Endothelial cell of umbilical vein (primary cell): Measurements from ENCODE around the gene TMEM121B. TPM values are rescaled to one million over a fixed set of nuclear protein-coding genes. Genes with fewer than 3 reads are reported as not detected.

ENCODE experiments used
- BruUV-seq: library from RNA; stranded (reverse); fragments of 400-500 nt; replicated peaks from 2 replicates; lab custom pipeline; 2021; lab: Mats Ljungman, UMichigan
- CTCF ChIA-PET: fragments of 300-600, 350-600 bp; sonication (Branson Sonifier 250); formaldehyde crosslinking; loops from one replicate; lab custom pipeline; 2021; ENCODE audit warnings: antibody characterized with exemption, inconsistent platforms; lab: Charles Lee
- POLR2A ChIA-PET: fragments of 300-600, 350-600 bp; sonication (Branson Sonifier 250); formaldehyde crosslinking; loops from one replicate; lab custom pipeline; 2021; ENCODE audit warnings: antibody characterized with exemption, inconsistent platforms; lab: Charles Lee
- DNase-seq: peaks from one replicate; pipeline ENCODE4 v3.0.0-alpha.2; 2011; ENCODE audit warnings: low read depth, low spot score
- FAIRE-seq: peaks from 2 replicates; lab custom pipeline; 2011; peaks lifted over from hg19 to GRCh38; lab: Jason Lieb, UNC
- H2AFZ ChIP-seq: 2 replicates; pipeline ENCODE4 v1.6.0; 2012; ENCODE audit warnings: low read depth, low read length, control low read depth, inconsistent platforms
- H3K27ac ChIP-seq: 2 replicates; pipeline ENCODE4 v1.5.1; 2011; ENCODE audit warnings: low read depth, mild to moderate bottlenecking, control low read depth, low read length, moderate library complexity; ENCODE audit not compliant: insufficient read depth
- H3K27me3 ChIP-seq, 2 experiments: 2 replicates each; pipeline versions ENCODE4 v1.6.0 to v1.6.1; 2011; ENCODE audit warnings: low read length in 2 of 2, mixed read lengths in 1 of 2; ENCODE audit not compliant: control insufficient read depth in 2 of 2, insufficient read depth in 2 of 2
- H3K36me3 ChIP-seq, 2 experiments: 2 replicates in 1 of 2; 3 replicates in 1 of 2; pipeline ENCODE4 v1.5.1; 2011; ENCODE audit warnings: low read length in 2 of 2, mild to moderate bottlenecking in 1 of 2, moderate library complexity in 1 of 2; ENCODE audit not compliant: control insufficient read depth in 2 of 2, insufficient read depth in 2 of 2; ENCODE audit errors: extremely low read depth in 1 of 2
- H3K4me1 ChIP-seq: 3 replicates; pipeline ENCODE4 v1.5.1; 2011; ENCODE audit warnings: mild to moderate bottlenecking, low read length; ENCODE audit not compliant: control insufficient read depth, insufficient read depth; ENCODE audit errors: extremely low read depth
- H3K4me2 ChIP-seq: 2 replicates; pipeline ENCODE4 v1.6.1; 2011; ENCODE audit warnings: low read length, control low read depth, mixed read lengths; ENCODE audit not compliant: insufficient read depth
- H3K4me3 ChIP-seq, 3 experiments: fragments of 200-600 bp in 1 of 3; sonication (generic), shearing (Covaris generic) in 1 of 3; replicated peaks in 1 of 3; 2 replicates each; pipeline ENCODE4 v1.5.1; 2011 to 2016; ENCODE audit warnings: control low read depth in 3 of 3, low read length in 3 of 3, mild to moderate bottlenecking in 2 of 3, inconsistent platforms in 1 of 3, low read depth in 1 of 3, moderate library complexity in 1 of 3; ENCODE audit not compliant: insufficient read depth in 1 of 3
- H3K79me2 ChIP-seq: 2 replicates; pipeline ENCODE4 v1.6.0; 2012; ENCODE audit warnings: low read length, inconsistent platforms; ENCODE audit not compliant: control insufficient read depth, insufficient read depth
- H3K9ac ChIP-seq: replicated peaks from 2 replicates; pipeline ENCODE3; 2011; ENCODE audit warnings: low read length, control low read depth; ENCODE audit not compliant: insufficient read depth; ENCODE audit errors: extremely low read depth
- H3K9me1 ChIP-seq: replicated peaks from 3 replicates; pipeline ENCODE4 v1.6.0; 2011; ENCODE audit warnings: mild to moderate bottlenecking, low read length; ENCODE audit not compliant: control insufficient read depth, insufficient read depth; ENCODE audit errors: extremely low read depth
- H3K9me3 ChIP-seq: replicated peaks from 2 replicates; pipeline ENCODE4 v1.5.1; 2012; ENCODE audit warnings: low read length, inconsistent platforms; ENCODE audit not compliant: control insufficient read depth, insufficient read depth
- H4K20me1 ChIP-seq: replicated peaks from 2 replicates; pipeline ENCODE3; 2011; ENCODE audit warnings: mild to moderate bottlenecking, low read length; ENCODE audit not compliant: control insufficient read depth, insufficient read depth; ENCODE audit errors: extremely low read depth
- EZH2 ChIP-seq: IDR thresholded peaks from 2 replicates; pipeline ENCODE4 v1.6.1; 2012; ENCODE audit warnings: borderline replicate concordance, low read depth, mild to moderate bottlenecking, moderate library complexity, low read length, inconsistent platforms; ENCODE audit not compliant: severe bottlenecking
- FOS ChIP-seq: IDR thresholded peaks from 2 replicates; pipeline ENCODE4 v1.6.1; 2011; ENCODE audit warnings: mild to moderate bottlenecking, low read length, moderate library complexity, borderline replicate concordance; ENCODE audit not compliant: insufficient read depth
- GATA2 ChIP-seq: IDR thresholded peaks from 2 replicates; pipeline ENCODE4 v1.7.0; 2011; ENCODE audit warnings: low read depth, mild to moderate bottlenecking, moderate library complexity, mixed read lengths, low read length; ENCODE audit not compliant: insufficient read length, insufficient read depth
- JUN ChIP-seq: IDR thresholded peaks from 2 replicates; pipeline ENCODE4 v1.6.1; 2011; ENCODE audit warnings: borderline replicate concordance, low read depth; ENCODE audit not compliant: insufficient read length, insufficient read depth
- POLR2A ChIP-seq: IDR thresholded peaks from 2 replicates; pipeline ENCODE4 v1.6.1; 2012; ENCODE audit warnings: low read depth, mild to moderate bottlenecking, control low read depth, low read length
- POLR2AphosphoS5 ChIP-seq: IDR thresholded peaks from 2 replicates; pipeline ENCODE4 v1.6.1; 2012; ENCODE audit warnings: low read depth, mild to moderate bottlenecking, control low read depth, low read length, moderate library complexity; ENCODE audit not compliant: insufficient read depth
- dilution Hi-C: fragments of 300-500 bp; cut with MboI; formaldehyde crosslinking; loops from one replicate; pipeline ENCODE4 v1.15.0; 2019; ENCODE audit warnings: low sequenced_read_pairs; ENCODE audit not compliant: extremely low pct_ligation_motif_present
- intact Hi-C: fragments of 100-400 bp; cut with micrococcal nuclease; formaldehyde crosslinking; loops from one replicate; pipeline ENCODE4 v1.10.0; 2022
- polyA plus RNA-seq, 4 experiments: library from polyadenylated mRNA; depleted of rRNA in 3 of 4; stranded (reverse) in 3 of 4; unstranded in 1 of 4; fragments of >200 nt; gene quantifications; 2 replicates each; pipeline versions ENCODE4 v1.2.1 to v1.2.3, GENCODE V29; 2011 to 2012; ENCODE audit warnings: missing spikeins in 1 of 4
- total RNA-seq: library from RNA; stranded (reverse); gene quantifications from 2 replicates; pipeline ENCODE4 v1.2.3, GENCODE V29; 2021
- TF ChIP-seq, protein P1 (sequence below), 2 donors: IDR thresholded peaks; 1 replicate in 1 of 2; 2 replicates in 1 of 2; pipeline ENCODE4 v1.5.1; 2011; ENCODE audit warnings: low read length in 2 of 2, mild to moderate bottlenecking in 2 of 2, moderate library complexity in 2 of 2, control low read depth in 1 of 2, inconsistent platforms in 1 of 2, low read depth in 1 of 2; ENCODE audit not compliant: insufficient read depth in 1 of 2; ENCODE audit errors: extremely low read depth in 1 of 2
- TF ChIP-seq, protein P2 (sequence below): IDR thresholded peaks from 2 replicates; pipeline ENCODE4 v1.6.1; 2011; ENCODE audit not compliant: insufficient read depth, insufficient read length

Gene TMEM121B
- total and polyA plus RNA-seq, 2 donors (not counting 3 experiments of a cell fraction or from before 2014, with no cell fraction given): 0.18 to 0.33 TPM

GRCh38 chr22:17106161-17106784, 14.9 kb downstream of the TMEM121B start:
- DNase-seq (no peak), FAIRE-seq (no peak)
- Histone ChIP-seq H3K9ac (no peak overlapping the region), H3K9me1 (no peaks in the 10 kb centered on the region), H3K4me2 (no peak overlapping the region), H3K27ac (no peak overlapping the region), H2AFZ (no peak overlapping the region), H3K4me1 (no peaks in the 10 kb centered on the region), H3K36me3 (peaks cover 0 to 13% of the 10 kb centered on the region in 2 experiments), H3K79me2 (no peaks in the 10 kb centered on the region), H4K20me1 (no peaks in the 10 kb centered on the region), H3K4me3 (no peak overlapping the region), H3K9me3 (no peaks in the 10 kb centered on the region), H3K27me3 (no peaks in the 10 kb centered on the region)
- TF ChIP-seq EZH2 (no peak), POLR2A (no peak), GATA2 (no peak), FOS (no peak), JUN (no peak), POLR2AphosphoS5 (no peak)
- TF ChIP-seq, protein P1, sequence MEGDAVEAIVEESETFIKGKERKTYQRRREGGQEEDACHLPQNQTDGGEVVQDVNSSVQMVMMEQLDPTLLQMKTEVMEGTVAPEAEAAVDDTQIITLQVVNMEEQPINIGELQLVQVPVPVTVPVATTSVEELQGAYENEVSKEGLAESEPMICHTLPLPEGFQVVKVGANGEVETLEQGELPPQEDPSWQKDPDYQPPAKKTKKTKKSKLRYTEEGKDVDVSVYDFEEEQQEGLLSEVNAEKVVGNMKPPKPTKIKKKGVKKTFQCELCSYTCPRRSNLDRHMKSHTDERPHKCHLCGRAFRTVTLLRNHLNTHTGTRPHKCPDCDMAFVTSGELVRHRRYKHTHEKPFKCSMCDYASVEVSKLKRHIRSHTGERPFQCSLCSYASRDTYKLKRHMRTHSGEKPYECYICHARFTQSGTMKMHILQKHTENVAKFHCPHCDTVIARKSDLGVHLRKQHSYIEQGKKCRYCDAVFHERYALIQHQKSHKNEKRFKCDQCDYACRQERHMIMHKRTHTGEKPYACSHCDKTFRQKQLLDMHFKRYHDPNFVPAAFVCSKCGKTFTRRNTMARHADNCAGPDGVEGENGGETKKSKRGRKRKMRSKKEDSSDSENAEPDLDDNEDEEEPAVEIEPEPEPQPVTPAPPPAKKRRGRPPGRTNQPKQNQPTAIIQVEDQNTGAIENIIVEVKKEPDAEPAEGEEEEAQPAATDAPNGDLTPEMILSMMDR (IDR thresholded peaks at IDR 0.05; ENCODE audit: extremely low read depth in 1 of 2, insufficient read depth in 1 of 2, low read depth in 1 of 2, low read length in 2 of 2): no peak
- TF ChIP-seq, protein P2, sequence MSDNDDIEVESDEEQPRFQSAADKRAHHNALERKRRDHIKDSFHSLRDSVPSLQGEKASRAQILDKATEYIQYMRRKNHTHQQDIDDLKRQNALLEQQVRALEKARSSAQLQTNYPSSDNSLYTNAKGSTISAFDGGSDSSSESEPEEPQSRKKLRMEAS: no peak
- intact Hi-C loops (no loop called here), dilution Hi-C loops (no loop called here)
- BruUV-seq: no TSS peak
- ChIA-PET CTCF (no interaction called here), POLR2A (no interaction called here)
